H1 (cell line): ENCODE measurements around the gene TCEA2. TPM values are rescaled to one million over a fixed set of nuclear protein-coding genes. Genes with fewer than 3 reads are reported as not detected.

ENCODE experiments used
- CTCF ChIA-PET: fragments of 300-600 bp; sonication (Branson Sonifier 250); formaldehyde crosslinking; loops from one replicate; lab custom pipeline; 2021; ENCODE audit not compliant: partially characterized antibody; lab: Charles Lee
- POLR2A ChIA-PET: fragments of 300-600 bp; sonication (Branson Sonifier 250); formaldehyde crosslinking; loops from one replicate; lab custom pipeline; 2021; ENCODE audit warnings: inconsistent platforms; ENCODE audit not compliant: partially characterized antibody; lab: Charles Lee
- DNase-seq, 2 experiments: peaks; one replicate each; pipeline versions ENCODE4 v3.0.0 to v3.0.0-alpha.2; 2010 to 2022; ENCODE audit warnings: low spot score in 2 of 2, low read depth in 1 of 2, mixed read lengths in 1 of 2
- FAIRE-seq: peaks from 2 replicates; lab custom pipeline; 2011; peaks lifted over from hg19 to GRCh38; lab: Jason Lieb, UNC
- H2AFZ ChIP-seq: 2 replicates; pipeline ENCODE4 v1.8.1; 2012; ENCODE audit warnings: low read length, inconsistent platforms
- H2AK5ac ChIP-seq: 2 replicates; pipeline ENCODE4 v1.6.1; 2013; ENCODE audit warnings: low read depth, low read length
- H2BK120ac ChIP-seq: replicated peaks from 2 replicates; pipeline ENCODE3; 2013; ENCODE audit warnings: low read depth, low read length, inconsistent platforms
- H2BK12ac ChIP-seq: 2 replicates; pipeline ENCODE4 v1.6.1; 2013; ENCODE audit warnings: low read depth, low read length
- H2BK15ac ChIP-seq: 2 replicates; pipeline ENCODE4 v1.6.1; 2013; ENCODE audit warnings: low read length
- H2BK20ac ChIP-seq: 2 replicates; pipeline ENCODE4 v1.6.1; 2013; ENCODE audit warnings: low read length
- H2BK5ac ChIP-seq: 2 replicates; pipeline ENCODE4 v1.6.1; 2013; ENCODE audit warnings: low read depth, low read length
- H3K14ac ChIP-seq: 2 replicates; pipeline ENCODE4 v1.6.1; 2013; ENCODE audit warnings: inconsistent platforms; ENCODE audit not compliant: insufficient read length
- H3K18ac ChIP-seq: 2 replicates; pipeline ENCODE4 v1.6.1; 2013; ENCODE audit warnings: low read length; ENCODE audit errors: extremely low read depth
- H3K23ac ChIP-seq: 2 replicates; pipeline ENCODE4 v1.6.1; 2013; ENCODE audit warnings: inconsistent platforms; ENCODE audit not compliant: insufficient read length
- H3K23me2 ChIP-seq: 2 replicates; pipeline ENCODE4 v1.6.1; 2013; ENCODE audit warnings: low read depth, low read length
- H3K27ac ChIP-seq: 2 replicates; pipeline ENCODE4 v1.6.1; 2011; ENCODE audit warnings: low read depth, low read length, inconsistent platforms
- H3K27me3 ChIP-seq, 4 experiments: replicated peaks in 1 of 4; 1 replicate in 1 of 4; 2 replicates in 3 of 4; pipeline versions ENCODE4 v1.6.1 to v1.8.1; 2011 to 2013; ENCODE audit warnings: low read length in 3 of 4, mild to moderate bottlenecking in 3 of 4, inconsistent platforms in 2 of 4, mixed read lengths in 2 of 4, moderate library complexity in 1 of 4; ENCODE audit not compliant: control insufficient read depth in 3 of 4, insufficient read depth in 3 of 4; ENCODE audit errors: extremely low read depth in 1 of 4
- H3K36me3 ChIP-seq, 4 experiments: 2 replicates each; pipeline versions ENCODE4 v1.6.1 to v1.8.1; 2011 to 2013; ENCODE audit warnings: mild to moderate bottlenecking in 4 of 4, low read length in 3 of 4, moderate library complexity in 2 of 4, control low read depth in 1 of 4, inconsistent platforms in 1 of 4; ENCODE audit not compliant: insufficient read depth in 4 of 4, control insufficient read depth in 2 of 4
- H3K4ac ChIP-seq: replicated peaks from 2 replicates; pipeline ENCODE3; 2013; ENCODE audit warnings: low read length, low read depth, mixed read lengths, inconsistent platforms; ENCODE audit not compliant: insufficient read length
- H3K4me1 ChIP-seq, 4 experiments: replicated peaks in 1 of 4; 1 replicate in 1 of 4; 2 replicates in 3 of 4; pipeline versions ENCODE4 v1.6.1 to v1.8.1; 2011 to 2013; ENCODE audit warnings: low read length in 3 of 4, inconsistent platforms in 2 of 4, mixed read lengths in 1 of 4; ENCODE audit not compliant: insufficient read depth in 4 of 4, control insufficient read depth in 3 of 4
- H3K4me2 ChIP-seq, 2 experiments: 2 replicates each; pipeline versions ENCODE4 v1.6.1 to v1.8.1; 2011 to 2013; ENCODE audit warnings: low read depth in 2 of 2, low read length in 2 of 2, control low read depth in 1 of 2, inconsistent platforms in 1 of 2, mild to moderate bottlenecking in 1 of 2; ENCODE audit not compliant: insufficient read depth in 1 of 2
- H3K4me3 ChIP-seq, 4 experiments: fragments of 200-600, 300-600 bp in 1 of 4; sonication (generic), shearing (Covaris generic), sonication (Bioruptor Twin) in 1 of 4; 2 replicates each; pipeline versions ENCODE4 v1.5.1 to v1.8.1; 2011 to 2016; ENCODE audit warnings: low read length in 4 of 4, low read depth in 3 of 4, control low read depth in 2 of 4, inconsistent platforms in 2 of 4, mild to moderate bottlenecking in 2 of 4, mixed read lengths in 1 of 4, moderate library complexity in 1 of 4; ENCODE audit not compliant: insufficient read depth in 2 of 4; ENCODE audit errors: extremely low read depth in 1 of 4
- H3K56ac ChIP-seq: replicated peaks from 2 replicates; pipeline ENCODE3; 2013; ENCODE audit warnings: low read depth, mild to moderate bottlenecking, mixed read lengths, low read length, inconsistent platforms; ENCODE audit not compliant: insufficient read length
- H3K79me1 ChIP-seq: 2 replicates; pipeline ENCODE4 v1.6.1; 2013; ENCODE audit warnings: low read depth, low read length, control low read depth
- H3K79me2 ChIP-seq, 2 experiments: 2 replicates each; pipeline versions ENCODE4 v1.6.1 to v1.8.1; 2012 to 2013; ENCODE audit warnings: low read length in 2 of 2, mild to moderate bottlenecking in 2 of 2, inconsistent platforms in 1 of 2; ENCODE audit not compliant: insufficient read depth in 2 of 2, control insufficient read depth in 1 of 2
- H3K9ac ChIP-seq, 4 experiments: replicated peaks in 1 of 4; 1 replicate in 1 of 4; 2 replicates in 3 of 4; pipeline versions ENCODE4 v1.6.1 to v1.8.1; 2011 to 2013; ENCODE audit warnings: low read depth in 3 of 4, low read length in 3 of 4, control low read depth in 2 of 4, mild to moderate bottlenecking in 2 of 4, moderate library complexity in 2 of 4, inconsistent platforms in 1 of 4; ENCODE audit errors: extremely low read depth in 1 of 4
- H3K9me3 ChIP-seq, 2 experiments: 2 replicates each; pipeline versions ENCODE4 v1.6.1 to v1.8.1; 2012 to 2013; ENCODE audit warnings: mild to moderate bottlenecking in 2 of 2, moderate library complexity in 2 of 2, control low read depth in 1 of 2, inconsistent platforms in 1 of 2, low read depth in 1 of 2, low read length in 1 of 2, mixed read lengths in 1 of 2; ENCODE audit not compliant: insufficient read depth in 2 of 2
- H4K20me1 ChIP-seq, 2 experiments: replicated peaks in 1 of 2; 2 replicates each; pipeline versions ENCODE3 to v1.8.1; 2011 to 2013; ENCODE audit warnings: inconsistent platforms in 2 of 2, low read length in 2 of 2, mild to moderate bottlenecking in 1 of 2; ENCODE audit not compliant: insufficient read depth in 2 of 2, control insufficient read depth in 1 of 2
- H4K5ac ChIP-seq: 2 replicates; pipeline ENCODE4 v1.6.1; 2013; ENCODE audit warnings: low read length, low read depth, mixed read lengths, inconsistent platforms; ENCODE audit not compliant: insufficient read length
- H4K8ac ChIP-seq: 2 replicates; pipeline ENCODE4 v1.8.0; 2013; ENCODE audit warnings: mild to moderate bottlenecking, moderate library complexity, low read length, inconsistent platforms; ENCODE audit not compliant: insufficient read depth; ENCODE audit errors: extremely low read depth
- H4K91ac ChIP-seq: replicated peaks from 2 replicates; pipeline ENCODE3; 2013; ENCODE audit warnings: low read length, mixed read lengths, inconsistent platforms; ENCODE audit not compliant: insufficient read length
- ASH2L ChIP-seq: fragments of 200-600, 300-600 bp; sonication (generic); IDR thresholded peaks from one replicate; pipeline ENCODE4 v1.7.1; 2017; ENCODE audit warnings: low read length
- CBX8 ChIP-seq: fragments of 300-800, 300-1000 bp; sonication (generic); IDR thresholded peaks from 2 replicates; pipeline ENCODE4 v1.7.1; 2016; ENCODE audit warnings: low read depth, low read length, borderline replicate concordance
- CHD2 ChIP-seq: IDR thresholded peaks from 2 replicates; pipeline ENCODE4 v1.6.1; 2012; ENCODE audit warnings: low read length, improper control_type of control experiment
- NANOG ChIP-seq: IDR thresholded peaks from 2 replicates; pipeline ENCODE4 v1.6.1; 2011; ENCODE audit warnings: low read length, low read depth, mild to moderate bottlenecking, inconsistent platforms; ENCODE audit not compliant: insufficient read depth, poor library complexity, severe bottlenecking
- NRF1 ChIP-seq: IDR thresholded peaks from 2 replicates; pipeline ENCODE4 v1.6.1; 2011; ENCODE audit warnings: mild to moderate bottlenecking, low read depth, low read length, improper control_type of control experiment
- RFX5 ChIP-seq: IDR thresholded peaks from 2 replicates; pipeline ENCODE4 v1.6.1; 2011; ENCODE audit warnings: low read depth, low read length, improper control_type of control experiment, borderline replicate concordance
- RXRA ChIP-seq: IDR thresholded peaks from 2 replicates; pipeline ENCODE4 v1.6.1; 2011; ENCODE audit warnings: low read depth, mild to moderate bottlenecking, low read length, moderate library complexity; ENCODE audit not compliant: insufficient read depth
- SIRT6 ChIP-seq: IDR thresholded peaks from one replicate; pipeline ENCODE4 v1.7.1; 2012; ENCODE audit warnings: low read length, inconsistent platforms
- TAF7 ChIP-seq: optimal IDR thresholded peaks from 2 replicates; pipeline ENCODE3; 2011; ENCODE audit warnings: low read depth, mild to moderate bottlenecking, inconsistent platforms, low read length, moderate library complexity, borderline replicate concordance
- WGBS, 2 experiments: shearing (Covaris generic) in 1 of 2; methylation state at CpG; one replicate each; pipeline versions ENCODE4 v1.1.6 to v1.1.7; 2013 to 2015; ENCODE audit warnings: low lambda C conversion rate in 2 of 2, mixed read lengths in 2 of 2, inconsistent platforms in 1 of 2, low coverage in 1 of 2, missing lambda C conversion rate in 1 of 2; ENCODE audit not compliant: insufficient replicate concordance in 2 of 2, insufficient coverage in 1 of 2, insufficient read length in 1 of 2; ENCODE audit errors: extremely low coverage in 1 of 2, missing lambda C conversion rate in 1 of 2; 5-methylcytosine and 5-hydroxymethylcytosine counted together
- polyA plus RNA-seq, 7 experiments: library from polyadenylated mRNA; depleted of rRNA in 3 of 7; stranded (reverse) in 5 of 7; unstranded in 2 of 7; fragments of >200 nt in 5 of 7; fragments of 200-250 nt in 2 of 7; gene quantifications; 1 replicate in 5 of 7; 2 replicates in 1 of 7; 4 replicates in 1 of 7; pipeline versions ENCODE4 v1.2.1 to v1.2.3, GENCODE V29; 2011 to 2013; ENCODE audit warnings: missing spikeins in 2 of 7, mixed read lengths in 2 of 7
- total RNA-seq: library from RNA; stranded (reverse); fragmentation: NEBNext Ultra II Directional; extraction: Animal tissue kit (Norgen Biotek cat#: 25700); gene quantifications from 2 replicates; pipeline ENCODE4 v1.2.1, GENCODE V29; 2021
- TF ChIP-seq, protein P1 (sequence below): IDR thresholded peaks from 2 replicates; pipeline ENCODE4 v1.6.1; 2012; ENCODE audit warnings: inconsistent platforms

The TCEA2 gene
- total and polyA plus RNA-seq, 2 of the 8 experiments (the other 6 are each of a cell fraction or from before 2014, with no cell fraction given): 41.4 to 42.3 TPM

DNA sequence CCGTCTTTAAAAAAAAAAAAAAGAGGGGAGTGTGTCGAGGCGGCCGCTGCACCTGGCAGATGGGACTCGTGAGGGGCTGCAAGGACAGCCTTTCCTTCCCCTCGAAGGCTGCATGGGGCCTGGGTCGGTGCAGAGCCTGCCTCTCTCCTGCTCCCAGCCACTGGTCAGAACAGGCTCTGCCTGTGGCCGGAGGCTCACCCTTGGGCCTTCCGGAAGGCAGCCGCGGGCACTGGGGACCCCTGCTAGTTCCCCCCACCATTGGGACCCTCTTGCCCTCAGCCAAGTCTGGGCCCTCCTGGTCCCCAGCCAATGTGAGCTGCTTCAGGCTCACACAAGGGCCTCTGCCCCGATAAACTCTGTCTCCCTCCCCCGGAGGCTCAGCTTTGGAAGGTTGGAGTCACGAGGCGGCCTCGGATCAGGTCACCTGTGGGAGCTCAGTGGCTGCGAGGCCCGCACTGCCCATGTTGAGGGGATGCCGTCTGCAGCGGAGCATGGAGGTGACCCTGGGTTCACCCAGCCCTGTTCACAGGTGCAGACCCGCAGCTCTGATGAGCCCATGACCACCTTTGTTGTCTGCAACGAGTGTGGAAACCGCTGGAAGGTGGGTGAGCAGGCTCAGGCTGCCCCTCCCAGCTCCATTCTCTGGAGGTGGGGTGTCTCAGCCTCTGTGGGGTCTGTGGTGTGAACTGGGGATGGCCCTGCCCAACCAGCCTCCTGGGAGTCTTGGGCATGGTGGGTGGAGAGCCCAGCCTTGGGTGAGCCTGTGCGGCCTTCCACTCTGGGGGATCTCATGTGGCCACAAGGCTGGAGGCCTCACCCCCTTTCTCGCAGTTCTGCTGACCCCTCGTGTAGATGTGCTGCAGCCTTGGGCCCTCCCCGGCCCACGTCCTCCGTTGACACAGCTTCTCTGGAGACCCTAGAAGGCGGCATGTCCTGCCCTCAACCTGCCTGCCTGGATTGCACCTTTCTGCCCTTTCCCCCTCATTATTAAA is 8.6 kb downstream of the TCEA2 start:
- H4K91ac ChIP-seq: no peak overlapping the region
- FAIRE-seq (no peak), DNase-seq (no peak)
- H3K56ac ChIP-seq: no peak overlapping the region
- H2BK120ac ChIP-seq: no peak overlapping the region
- 0 out of 2 replicates have a peak, but pooled peaks cover 3% of the 10 kb centered on the region for H3K79me1 ChIP-seq
- H3K14ac ChIP-seq: no peak overlapping the region
- no peak overlapping the region for H3K18ac ChIP-seq
- H3K23ac ChIP-seq: no peak overlapping the region
- H2BK12ac ChIP-seq: no peak overlapping the region
- no peak overlapping the region for H2AFZ ChIP-seq
- no peaks in the 10 kb centered on the region for H3K23me2 ChIP-seq
- no peak overlapping the region for H2BK15ac ChIP-seq
- H3K9ac ChIP-seq: no peak overlapping the region
- H3K4ac ChIP-seq: no peak overlapping the region
- H3K4me3 ChIP-seq: no peak overlapping the region
- H4K8ac ChIP-seq: peak overlapping the region; percentile 38; the same call in 1 of the 2 replicates
- peaks cover 0 to 8% (median 3%) of the 10 kb centered on the region in 4 experiments; a peak in 3 of 8 replicates for H3K36me3 ChIP-seq
- no peak overlapping the region for H2BK5ac ChIP-seq
- peaks cover 0 to 8% of the 10 kb centered on the region in 2 experiments for H4K20me1 ChIP-seq
- H3K4me2 ChIP-seq: no peak overlapping the region
- no peak overlapping the region for H4K5ac ChIP-seq
- 88% methylated on average over 24 of the region's 30 CpGs; no CpG with 5 or more reads in 1 of the 2 experiments for WGBS, 2 experiments
- peaks cover 0 to 9% (median under 1%) of the 10 kb centered on the region in 4 experiments; a peak in 3 of 7 replicates for H3K4me1 ChIP-seq
- no peaks in the 10 kb centered on the region for H3K79me2 ChIP-seq
- no peak overlapping the region; the same call in 1 of the 2 replicates for H3K27ac ChIP-seq
- no peaks in the 10 kb centered on the region for H3K9me3 ChIP-seq
- TF ChIP-seq SIRT6 (no peak), CBX8 (no peak), RXRA (no peak), NRF1 (no peak), RFX5 (no peak), NANOG (no peak), ASH2L (no peak), TAF7 (no peak), CHD2 (no peak)
- TF ChIP-seq, protein P1, sequence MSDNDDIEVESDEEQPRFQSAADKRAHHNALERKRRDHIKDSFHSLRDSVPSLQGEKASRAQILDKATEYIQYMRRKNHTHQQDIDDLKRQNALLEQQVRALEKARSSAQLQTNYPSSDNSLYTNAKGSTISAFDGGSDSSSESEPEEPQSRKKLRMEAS: no peak
- H3K27me3 ChIP-seq: no peaks in the 10 kb centered on the region
- ChIA-PET CTCF (interaction anchor here (0.6 to 1.6 kb wide), 12 partner anchors 9 to 533 kb away, joined by 3 to 7 read pairs (median 4); partner anchors contain the start of gene TCEA2), POLR2A (interaction anchor here (0.7 to 2.0 kb wide), 5 partner anchors 9 to 36 kb away, joined by 3 to 5 read pairs (median 4); partner anchors contain the start of genes C20orf204 and TCEA2)
- no peak overlapping the region for H2AK5ac ChIP-seq
- no peak overlapping the region for H2BK20ac ChIP-seq
